Mucosa of descending colon (tissue), 3 donors: ENCODE data around the gene GALR1. TPM values are rescaled to one million over a fixed set of nuclear protein-coding genes. Genes with fewer than 3 reads are reported as not detected.

Experiments used
- ATAC-seq: fragments of 200-7000 bp; cut with Tn5 transposase; one replicate; pipeline ENCODE4 v1.9.1; 2020; ENCODE audit warnings: mild to moderate bottlenecking, moderate library complexity
- DNase-seq, 3 donors: peaks; one replicate each; pipeline ENCODE4 v3.0.0-alpha.2; 2020
- H3K36me3 ChIP-seq: fragments of 200-600 bp; one replicate; pipeline ENCODE4 v1.8.0; 2021; ENCODE audit warnings: low read depth, mild to moderate bottlenecking
- H3K4me1 ChIP-seq: fragments of 200-600 bp; one replicate; pipeline ENCODE4 v1.8.0; 2021; ENCODE audit warnings: low read depth, mild to moderate bottlenecking
- H3K4me3 ChIP-seq: fragments of 200-600 bp; one replicate; pipeline ENCODE4 v1.8.0; 2021; ENCODE audit warnings: mild to moderate bottlenecking
- H3K9me3 ChIP-seq: fragments of 200-600 bp; one replicate; pipeline ENCODE4 v1.8.0; 2021; ENCODE audit warnings: mild to moderate bottlenecking
- intact Hi-C, 2 donors: fragments of 100-400 bp; cut with DNase I in 1 of 2; cut with micrococcal nuclease in 1 of 2; formaldehyde crosslinking; loops; one replicate each; pipeline versions ENCODE4 v1.11.0 to v1.11.1; 2022; cut with DNase I, micrococcal nuclease
- total RNA-seq, 3 donors: library from RNA; stranded (reverse); fragmentation: NEBNext Ultra II Directional in 2 of 3; extraction: Animal tissue kit (Norgen Biotek cat#: 25700) in 2 of 3; gene quantifications; one replicate each; pipeline versions ENCODE4 v1.2.1 to v1.2.4, GENCODE V29; 2021 to 2023
- TF ChIP-seq, protein P1 (sequence below): fragments of 200-600 bp; IDR thresholded peaks from one replicate; pipeline ENCODE4 v1.8.0; 2022; ENCODE audit warnings: antibody characterized with exemption, mild to moderate bottlenecking
- donor health status: DM: no; HTN: no; CAD: no; lungs with moderate emphysema.
- donor health status: DM: no; HTN: no; CAD: no.
- donor health status: DM: no; HTN: yes; CAD: no.

The GALR1 gene
- total RNA-seq, 3 donors from 2014 or later: 0.05 to 0.92 (median 0.06) TPM

DNA sequence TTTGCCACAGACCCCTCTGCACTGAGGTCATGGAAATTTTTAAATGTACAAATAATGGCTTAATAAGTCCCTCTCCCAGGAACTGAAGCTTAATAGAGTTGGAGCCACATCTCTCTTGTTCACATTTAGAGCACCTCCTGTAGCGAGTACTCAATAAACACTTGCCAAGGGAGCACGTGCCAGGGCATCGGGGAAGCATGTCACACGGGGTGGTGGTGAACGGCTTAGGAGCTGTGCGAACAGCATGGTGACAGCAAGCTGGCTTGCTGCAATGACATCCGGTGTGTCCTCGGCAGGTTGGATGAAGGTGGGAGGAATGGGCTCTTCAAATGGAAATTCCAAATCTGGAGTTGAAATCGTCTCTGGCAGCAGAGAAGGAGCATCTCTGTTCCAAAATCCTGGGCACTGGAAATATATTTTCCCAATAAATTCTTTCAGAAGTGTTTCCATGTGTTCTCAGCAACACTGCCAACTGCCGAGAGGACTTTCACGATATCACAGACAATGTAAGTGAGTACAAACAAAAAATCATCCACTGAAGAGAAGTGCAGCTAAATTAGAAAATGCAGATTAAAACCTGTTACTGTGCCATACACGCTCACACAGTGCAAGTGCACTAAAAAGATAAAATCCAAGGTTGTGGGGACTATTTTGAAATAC lies 74.1 kb downstream of the GALR1 start:
- intact Hi-C loops: no loop called here
- Histone ChIP-seq H3K36me3 (no peaks in the 10 kb centered on the region), H3K9me3 (no peaks in the 10 kb centered on the region), H3K4me3 (no peak overlapping the region), H3K4me1 (no peaks in the 10 kb centered on the region)
- TF ChIP-seq, protein P1, sequence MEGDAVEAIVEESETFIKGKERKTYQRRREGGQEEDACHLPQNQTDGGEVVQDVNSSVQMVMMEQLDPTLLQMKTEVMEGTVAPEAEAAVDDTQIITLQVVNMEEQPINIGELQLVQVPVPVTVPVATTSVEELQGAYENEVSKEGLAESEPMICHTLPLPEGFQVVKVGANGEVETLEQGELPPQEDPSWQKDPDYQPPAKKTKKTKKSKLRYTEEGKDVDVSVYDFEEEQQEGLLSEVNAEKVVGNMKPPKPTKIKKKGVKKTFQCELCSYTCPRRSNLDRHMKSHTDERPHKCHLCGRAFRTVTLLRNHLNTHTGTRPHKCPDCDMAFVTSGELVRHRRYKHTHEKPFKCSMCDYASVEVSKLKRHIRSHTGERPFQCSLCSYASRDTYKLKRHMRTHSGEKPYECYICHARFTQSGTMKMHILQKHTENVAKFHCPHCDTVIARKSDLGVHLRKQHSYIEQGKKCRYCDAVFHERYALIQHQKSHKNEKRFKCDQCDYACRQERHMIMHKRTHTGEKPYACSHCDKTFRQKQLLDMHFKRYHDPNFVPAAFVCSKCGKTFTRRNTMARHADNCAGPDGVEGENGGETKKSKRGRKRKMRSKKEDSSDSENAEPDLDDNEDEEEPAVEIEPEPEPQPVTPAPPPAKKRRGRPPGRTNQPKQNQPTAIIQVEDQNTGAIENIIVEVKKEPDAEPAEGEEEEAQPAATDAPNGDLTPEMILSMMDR: no peak
- ATAC-seq (no peak), DNase-seq (no peak)

Other genes with a start within 250 kb of the GALR1 start
- 10 to 100 TPM; 37.9 to 48.5 (median 47.4) TPM for gene MBP, start 117.1 kb upstream of the GALR1 start, total RNA-seq